Endothelial cell of umbilical vein (primary cell): ENCODE results near the gene RPRM. TPM values are rescaled to one million over a fixed set of nuclear protein-coding genes. Genes with fewer than 3 reads are reported as not detected.

ENCODE experiments used
- BruUV-seq: library from RNA; stranded (reverse); fragments of 400-500 nt; replicated peaks from 2 replicates; lab custom pipeline; 2021; lab: Mats Ljungman, UMichigan
- CTCF ChIA-PET: fragments of 300-600, 350-600 bp; sonication (Branson Sonifier 250); formaldehyde crosslinking; loops from one replicate; lab custom pipeline; 2021; ENCODE audit warnings: antibody characterized with exemption, inconsistent platforms; lab: Charles Lee
- POLR2A ChIA-PET: fragments of 300-600, 350-600 bp; sonication (Branson Sonifier 250); formaldehyde crosslinking; loops from one replicate; lab custom pipeline; 2021; ENCODE audit warnings: antibody characterized with exemption, inconsistent platforms; lab: Charles Lee
- DNase-seq: peaks from one replicate; pipeline ENCODE4 v3.0.0-alpha.2; 2011; ENCODE audit warnings: low read depth, low spot score
- FAIRE-seq: peaks from 2 replicates; lab custom pipeline; 2011; peaks lifted over from hg19 to GRCh38; lab: Jason Lieb, UNC
- H2AFZ ChIP-seq: 2 replicates; pipeline ENCODE4 v1.6.0; 2012; ENCODE audit warnings: low read depth, low read length, control low read depth, inconsistent platforms
- H3K27ac ChIP-seq: 2 replicates; pipeline ENCODE4 v1.5.1; 2011; ENCODE audit warnings: low read depth, mild to moderate bottlenecking, control low read depth, low read length, moderate library complexity; ENCODE audit not compliant: insufficient read depth
- H3K27me3 ChIP-seq, 2 experiments: 2 replicates each; pipeline versions ENCODE4 v1.6.0 to v1.6.1; 2011; ENCODE audit warnings: low read length in 2 of 2, mixed read lengths in 1 of 2; ENCODE audit not compliant: control insufficient read depth in 2 of 2, insufficient read depth in 2 of 2
- H3K36me3 ChIP-seq, 2 experiments: 2 replicates in 1 of 2; 3 replicates in 1 of 2; pipeline ENCODE4 v1.5.1; 2011; ENCODE audit warnings: low read length in 2 of 2, mild to moderate bottlenecking in 1 of 2, moderate library complexity in 1 of 2; ENCODE audit not compliant: control insufficient read depth in 2 of 2, insufficient read depth in 2 of 2; ENCODE audit errors: extremely low read depth in 1 of 2
- H3K4me1 ChIP-seq: 3 replicates; pipeline ENCODE4 v1.5.1; 2011; ENCODE audit warnings: mild to moderate bottlenecking, low read length; ENCODE audit not compliant: control insufficient read depth, insufficient read depth; ENCODE audit errors: extremely low read depth
- H3K4me2 ChIP-seq: 2 replicates; pipeline ENCODE4 v1.6.1; 2011; ENCODE audit warnings: low read length, control low read depth, mixed read lengths; ENCODE audit not compliant: insufficient read depth
- H3K4me3 ChIP-seq, 3 experiments: fragments of 200-600 bp in 1 of 3; sonication (generic), shearing (Covaris generic) in 1 of 3; replicated peaks in 1 of 3; 2 replicates each; pipeline ENCODE4 v1.5.1; 2011 to 2016; ENCODE audit warnings: control low read depth in 3 of 3, low read length in 3 of 3, mild to moderate bottlenecking in 2 of 3, inconsistent platforms in 1 of 3, low read depth in 1 of 3, moderate library complexity in 1 of 3; ENCODE audit not compliant: insufficient read depth in 1 of 3
- H3K79me2 ChIP-seq: 2 replicates; pipeline ENCODE4 v1.6.0; 2012; ENCODE audit warnings: low read length, inconsistent platforms; ENCODE audit not compliant: control insufficient read depth, insufficient read depth
- H3K9ac ChIP-seq: replicated peaks from 2 replicates; pipeline ENCODE3; 2011; ENCODE audit warnings: low read length, control low read depth; ENCODE audit not compliant: insufficient read depth; ENCODE audit errors: extremely low read depth
- H3K9me1 ChIP-seq: replicated peaks from 3 replicates; pipeline ENCODE4 v1.6.0; 2011; ENCODE audit warnings: mild to moderate bottlenecking, low read length; ENCODE audit not compliant: control insufficient read depth, insufficient read depth; ENCODE audit errors: extremely low read depth
- H3K9me3 ChIP-seq: replicated peaks from 2 replicates; pipeline ENCODE4 v1.5.1; 2012; ENCODE audit warnings: low read length, inconsistent platforms; ENCODE audit not compliant: control insufficient read depth, insufficient read depth
- H4K20me1 ChIP-seq: replicated peaks from 2 replicates; pipeline ENCODE3; 2011; ENCODE audit warnings: mild to moderate bottlenecking, low read length; ENCODE audit not compliant: control insufficient read depth, insufficient read depth; ENCODE audit errors: extremely low read depth
- EZH2 ChIP-seq: IDR thresholded peaks from 2 replicates; pipeline ENCODE4 v1.6.1; 2012; ENCODE audit warnings: borderline replicate concordance, low read depth, mild to moderate bottlenecking, moderate library complexity, low read length, inconsistent platforms; ENCODE audit not compliant: severe bottlenecking
- FOS ChIP-seq: IDR thresholded peaks from 2 replicates; pipeline ENCODE4 v1.6.1; 2011; ENCODE audit warnings: mild to moderate bottlenecking, low read length, moderate library complexity, borderline replicate concordance; ENCODE audit not compliant: insufficient read depth
- GATA2 ChIP-seq: IDR thresholded peaks from 2 replicates; pipeline ENCODE4 v1.7.0; 2011; ENCODE audit warnings: low read depth, mild to moderate bottlenecking, moderate library complexity, mixed read lengths, low read length; ENCODE audit not compliant: insufficient read length, insufficient read depth
- JUN ChIP-seq: IDR thresholded peaks from 2 replicates; pipeline ENCODE4 v1.6.1; 2011; ENCODE audit warnings: borderline replicate concordance, low read depth; ENCODE audit not compliant: insufficient read length, insufficient read depth
- MYC ChIP-seq: IDR thresholded peaks from one replicate; pipeline ENCODE4 v1.6.1; 2011; ENCODE audit warnings: mild to moderate bottlenecking, low read depth, low read length
- POLR2A ChIP-seq: IDR thresholded peaks from 2 replicates; pipeline ENCODE4 v1.6.1; 2012; ENCODE audit warnings: low read depth, mild to moderate bottlenecking, control low read depth, low read length
- POLR2AphosphoS5 ChIP-seq: IDR thresholded peaks from 2 replicates; pipeline ENCODE4 v1.6.1; 2012; ENCODE audit warnings: low read depth, mild to moderate bottlenecking, control low read depth, low read length, moderate library complexity; ENCODE audit not compliant: insufficient read depth
- dilution Hi-C: fragments of 300-500 bp; cut with MboI; formaldehyde crosslinking; loops from one replicate; pipeline ENCODE4 v1.15.0; 2019; ENCODE audit warnings: low sequenced_read_pairs; ENCODE audit not compliant: extremely low pct_ligation_motif_present
- intact Hi-C: fragments of 100-400 bp; cut with micrococcal nuclease; formaldehyde crosslinking; loops from one replicate; pipeline ENCODE4 v1.10.0; 2022
- polyA plus RNA-seq, 4 experiments: library from polyadenylated mRNA; depleted of rRNA in 3 of 4; stranded (reverse) in 3 of 4; unstranded in 1 of 4; fragments of >200 nt; gene quantifications; 2 replicates each; pipeline versions ENCODE4 v1.2.1 to v1.2.3, GENCODE V29; 2011 to 2012; ENCODE audit warnings: missing spikeins in 1 of 4
- total RNA-seq: library from RNA; stranded (reverse); gene quantifications from 2 replicates; pipeline ENCODE4 v1.2.3, GENCODE V29; 2021
- TF ChIP-seq, protein P1 (sequence below), 2 donors: IDR thresholded peaks; 1 replicate in 1 of 2; 2 replicates in 1 of 2; pipeline ENCODE4 v1.5.1; 2011; ENCODE audit warnings: low read length in 2 of 2, mild to moderate bottlenecking in 2 of 2, moderate library complexity in 2 of 2, control low read depth in 1 of 2, inconsistent platforms in 1 of 2, low read depth in 1 of 2; ENCODE audit not compliant: insufficient read depth in 1 of 2; ENCODE audit errors: extremely low read depth in 1 of 2
- TF ChIP-seq, protein P2 (sequence below): IDR thresholded peaks from 2 replicates; pipeline ENCODE4 v1.6.1; 2011; ENCODE audit not compliant: insufficient read depth, insufficient read length

The RPRM gene
- total and polyA plus RNA-seq, 2 donors (not counting 3 experiments of a cell fraction or from before 2014, with no cell fraction given), result not detected

- no peak overlapping the region for H3K9ac ChIP-seq
- dilution Hi-C loops, result no loop called here
- no peak overlapping the region for H2AFZ ChIP-seq
- H3K4me3 ChIP-seq, result no peak overlapping the region
- BruUV-seq, result no TSS peak
- H4K20me1 ChIP-seq, result no peaks in the 10 kb centered on the region
- intact Hi-C loops, result loop anchor here (10.0 kb wide), 1 partner anchor 1336 kb away; the partner anchor contains the start of gene STAM2
- H3K4me1 ChIP-seq, result no peaks in the 10 kb centered on the region
- H3K27me3 ChIP-seq, result no peaks in the 10 kb centered on the region
- H3K27ac ChIP-seq, result no peak overlapping the region
- DNase-seq (no peak), FAIRE-seq (no peak)
- no peaks in the 10 kb centered on the region for H3K36me3 ChIP-seq
- TF ChIP-seq JUN, result no peak
- no peak for TF ChIP-seq FOS
- no peak for TF ChIP-seq POLR2A
- TF ChIP-seq, protein P1, sequence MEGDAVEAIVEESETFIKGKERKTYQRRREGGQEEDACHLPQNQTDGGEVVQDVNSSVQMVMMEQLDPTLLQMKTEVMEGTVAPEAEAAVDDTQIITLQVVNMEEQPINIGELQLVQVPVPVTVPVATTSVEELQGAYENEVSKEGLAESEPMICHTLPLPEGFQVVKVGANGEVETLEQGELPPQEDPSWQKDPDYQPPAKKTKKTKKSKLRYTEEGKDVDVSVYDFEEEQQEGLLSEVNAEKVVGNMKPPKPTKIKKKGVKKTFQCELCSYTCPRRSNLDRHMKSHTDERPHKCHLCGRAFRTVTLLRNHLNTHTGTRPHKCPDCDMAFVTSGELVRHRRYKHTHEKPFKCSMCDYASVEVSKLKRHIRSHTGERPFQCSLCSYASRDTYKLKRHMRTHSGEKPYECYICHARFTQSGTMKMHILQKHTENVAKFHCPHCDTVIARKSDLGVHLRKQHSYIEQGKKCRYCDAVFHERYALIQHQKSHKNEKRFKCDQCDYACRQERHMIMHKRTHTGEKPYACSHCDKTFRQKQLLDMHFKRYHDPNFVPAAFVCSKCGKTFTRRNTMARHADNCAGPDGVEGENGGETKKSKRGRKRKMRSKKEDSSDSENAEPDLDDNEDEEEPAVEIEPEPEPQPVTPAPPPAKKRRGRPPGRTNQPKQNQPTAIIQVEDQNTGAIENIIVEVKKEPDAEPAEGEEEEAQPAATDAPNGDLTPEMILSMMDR (IDR thresholded peaks at IDR 0.05; ENCODE audit: extremely low read depth in 1 of 2, insufficient read depth in 1 of 2, low read depth in 1 of 2, low read length in 2 of 2), result no peak
- TF ChIP-seq MYC, result no peak
- TF ChIP-seq EZH2, result no peak
- no peak for TF ChIP-seq GATA2
- no peak for TF ChIP-seq POLR2AphosphoS5
- TF ChIP-seq, protein P2, sequence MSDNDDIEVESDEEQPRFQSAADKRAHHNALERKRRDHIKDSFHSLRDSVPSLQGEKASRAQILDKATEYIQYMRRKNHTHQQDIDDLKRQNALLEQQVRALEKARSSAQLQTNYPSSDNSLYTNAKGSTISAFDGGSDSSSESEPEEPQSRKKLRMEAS, result no peak
- H3K9me3 ChIP-seq, result no peaks in the 10 kb centered on the region
- H3K79me2 ChIP-seq, result no peaks in the 10 kb centered on the region
- H3K9me1 ChIP-seq, result no peaks in the 10 kb centered on the region
- ChIA-PET CTCF (no interaction called here), POLR2A (no interaction called here)
- H3K4me2 ChIP-seq, result no peak overlapping the region
Measured at GRCh38 chr2:153510996-153511395, 32.4 kb upstream of the RPRM start.
